ENCODE data around the gene OXT. TPM values are rescaled to one million over a fixed set of nuclear protein-coding genes. Genes with fewer than 3 reads are reported as not detected.

OXT gene
- polyA plus RNA-seq, 3 donors: 1.9 TPM; not detected in 2

- H3K27ac ChIP-seq (ENCODE audit: low read depth, low read length): no peak overlapping the region
- WGBS, 3 donors: 77 to 95% (median 82%) methylated on average over 11 of the region's 11 CpGs
Observed at GRCh38 chr20:3081641-3082040, 10.2 kb downstream of the OXT start.

- H3K27ac ChIP-seq (ENCODE audit: low read depth, low read length): no peak overlapping the region
- 3 to 6% (median 5%) methylated on average over 46 to 70 of the region's 71 CpGs for WGBS, 3 donors
Observed at GRCh38 chr20:3082306-3082951, 11.0 kb downstream of the OXT start.

GRCh38 chr20:3082955-3083952 lies 11.8 kb downstream of the OXT start:
- 10 to 19% (median 13%) methylated on average over 54 to 76 of the region's 76 CpGs for WGBS, 3 donors
- H3K27ac ChIP-seq (ENCODE audit: low read depth, low read length): no peak overlapping the region

- H3K27ac ChIP-seq (ENCODE audit: low read depth, low read length): no peak within 1 kb of the TSS
- WGBS, 3 donors: 69 to 81% (median 76%) methylated on average over 24 to 28 of the region's 28 CpGs
Observed at GRCh38 chr20:3084283-3084985, 13.0 kb downstream of the OXT start, which contains the start of gene AVP. AVP (minus strand) TSS chr20:3084724; CDS start chr20:3084674, 50 bp downstream.

GRCh38 chr20:3084986-3085360 lies 13.6 kb downstream of the OXT start:
- no peak overlapping the region for H3K27ac ChIP-seq (ENCODE audit: low read depth, low read length)
- 81 to 85% (median 83%) methylated on average over 7 of the region's 7 CpGs for WGBS, 3 donors

- WGBS, 3 donors: 95 to 98% (median 97%) methylated on average over 8 of the region's 8 CpGs
- H3K27ac ChIP-seq (ENCODE audit: low read depth, low read length): no peak overlapping the region
Observed at GRCh38 chr20:3085571-3086072, 14.2 kb downstream of the OXT start.

GRCh38 chr20:3088031-3088430 lies 16.6 kb downstream of the OXT start:
- WGBS, 3 donors: 78 to 87% (median 82%) methylated on average over 7 of the region's 7 CpGs
- H3K27ac ChIP-seq (ENCODE audit: low read depth, low read length): no peak overlapping the region

GRCh38 chr20:3090565-3090964 lies 19.1 kb downstream of the OXT start:
- no peak overlapping the region for H3K27ac ChIP-seq (ENCODE audit: low read depth, low read length)
- 0 to 4% (median 0%) methylated on average over 1 of the region's 1 CpG for WGBS, 3 donors

- 5 to 8% (median 8%) methylated on average over 52 to 81 of the region's 81 CpGs for WGBS, 3 donors
- H3K27ac ChIP-seq (ENCODE audit: low read depth, low read length): no peak overlapping the region
Observed at GRCh38 chr20:3092611-3093379, 21.4 kb downstream of the OXT start.

- no peak overlapping the region for H3K27ac ChIP-seq (ENCODE audit: low read depth, low read length)
- 41 to 56% (median 52%) methylated on average over 10 of the region's 10 CpGs for WGBS, 3 donors
Observed at GRCh38 chr20:3093861-3094361, 22.5 kb downstream of the OXT start.

GRCh38 chr20:3094848-3095629 lies 23.6 kb downstream of the OXT start:
- WGBS, 3 donors: 85 to 93% (median 90%) methylated on average over 13 of the region's 13 CpGs
- H3K27ac ChIP-seq (ENCODE audit: low read depth, low read length): no peak overlapping the region

GRCh38 chr20:3100480-3100879 lies 29.1 kb downstream of the OXT start:
- WGBS, 3 donors: 86 to 93% (median 92%) methylated on average over 7 of the region's 7 CpGs
- no peak overlapping the region for H3K27ac ChIP-seq (ENCODE audit: low read depth, low read length)

- H3K27ac ChIP-seq (ENCODE audit: low read depth, low read length): no peak overlapping the region
- 81 to 95% (median 93%) methylated on average over 6 of the region's 6 CpGs for WGBS, 3 donors
Observed at GRCh38 chr20:3101251-3101650, 29.8 kb downstream of the OXT start.

GRCh38 chr20:3101737-3102574 lies 30.5 kb downstream of the OXT start:
- no peak overlapping the region for H3K27ac ChIP-seq (ENCODE audit: low read depth, low read length)
- 62 to 76% (median 71%) methylated on average over 21 of the region's 21 CpGs for WGBS, 3 donors

GRCh38 chr20:3102575-3103368 lies 31.4 kb downstream of the OXT start:
- 76 to 80% (median 79%) methylated on average over 13 of the region's 13 CpGs for WGBS, 3 donors
- H3K27ac ChIP-seq (ENCODE audit: low read depth, low read length): no peak overlapping the region
